Adipocyte (in vitro differentiated cells): ENCODE results near the gene GBP4.
"Not testable (repeated sequence)": the region's sequence is repeated elsewhere in the genome, so short reads cannot be mapped to it uniquely, and the experiment has no call there.

Source experiments
- DNase-seq: peaks from one replicate; pipeline ENCODE4 v3.0.0-alpha.2; 2015; ENCODE audit warnings: low read depth
- H3K27me3 ChIP-seq: replicated peaks from 2 replicates; pipeline ENCODE4 v1.7.0; 2013; ENCODE audit warnings: mild to moderate bottlenecking, low read length, moderate library complexity; ENCODE audit not compliant: control insufficient read depth, insufficient read depth
- H3K36me3 ChIP-seq: 2 replicates; pipeline ENCODE4 v1.7.0; 2013; ENCODE audit warnings: low read length, mild to moderate bottlenecking, moderate library complexity; ENCODE audit not compliant: control insufficient read depth, insufficient read depth, severe bottlenecking
- H3K4me1 ChIP-seq: 2 replicates; pipeline ENCODE4 v1.7.0; 2013; ENCODE audit warnings: mild to moderate bottlenecking, low read length, moderate library complexity; ENCODE audit not compliant: control insufficient read depth, insufficient read depth
- H3K4me3 ChIP-seq: 2 replicates; pipeline ENCODE4 v1.7.0; 2013; ENCODE audit warnings: mild to moderate bottlenecking, low read length, moderate library complexity
- H3K9ac ChIP-seq: 2 replicates; pipeline ENCODE4 v1.7.0; 2013; ENCODE audit warnings: mild to moderate bottlenecking, low read length, moderate library complexity
- H3K9me3 ChIP-seq: 2 replicates; pipeline ENCODE4 v1.7.0; 2013; ENCODE audit warnings: mild to moderate bottlenecking, low read length, moderate library complexity; ENCODE audit not compliant: control insufficient read depth

Gene GBP4, protein sequence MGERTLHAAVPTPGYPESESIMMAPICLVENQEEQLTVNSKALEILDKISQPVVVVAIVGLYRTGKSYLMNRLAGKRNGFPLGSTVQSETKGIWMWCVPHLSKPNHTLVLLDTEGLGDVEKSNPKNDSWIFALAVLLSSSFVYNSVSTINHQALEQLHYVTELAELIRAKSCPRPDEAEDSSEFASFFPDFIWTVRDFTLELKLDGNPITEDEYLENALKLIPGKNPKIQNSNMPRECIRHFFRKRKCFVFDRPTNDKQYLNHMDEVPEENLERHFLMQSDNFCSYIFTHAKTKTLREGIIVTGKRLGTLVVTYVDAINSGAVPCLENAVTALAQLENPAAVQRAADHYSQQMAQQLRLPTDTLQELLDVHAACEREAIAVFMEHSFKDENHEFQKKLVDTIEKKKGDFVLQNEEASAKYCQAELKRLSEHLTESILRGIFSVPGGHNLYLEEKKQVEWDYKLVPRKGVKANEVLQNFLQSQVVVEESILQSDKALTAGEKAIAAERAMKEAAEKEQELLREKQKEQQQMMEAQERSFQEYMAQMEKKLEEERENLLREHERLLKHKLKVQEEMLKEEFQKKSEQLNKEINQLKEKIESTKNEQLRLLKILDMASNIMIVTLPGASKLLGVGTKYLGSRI

GRCh38 chr1:89198491-89199072, at the start of gene GBP4:
Gene GBP4, minus strand, starts transcription at chr1:89198942. Its CDS starts 108 bp downstream, at chr1:89198834.
- Histone ChIP-seq H3K4me1 (peaks cover 3% of the 10 kb centered on the region), H3K9me3 (no peaks in the 10 kb centered on the region), H3K4me3 (peak within 1 kb of the TSS; percentile 79), H3K27me3 (no peaks in the 10 kb centered on the region), H3K36me3 (no peaks in the 10 kb centered on the region), H3K9ac (no peak within 1 kb of the TSS)
- DNase-seq, result peak; percentile 57

- no peaks in the 10 kb centered on the region for H3K27me3 ChIP-seq
- H3K9me3 ChIP-seq, result peaks cover 4% of the 10 kb centered on the region
- no peaks in the 10 kb centered on the region for H3K36me3 ChIP-seq
- H3K9ac ChIP-seq, result no peak overlapping the region
- no peak overlapping the region for H3K4me3 ChIP-seq
- no peak for DNase-seq
- H3K4me1 ChIP-seq, result no peaks in the 10 kb centered on the region
Observed at GRCh38 chr1:89243046-89243445, 44.3 kb upstream of the GBP4 start.

- H3K4me3 ChIP-seq, result no peak overlapping the region
- DNase-seq, result no peak
- H3K9me3 ChIP-seq, result peaks cover 3% of the 10 kb centered on the region
- H3K4me1 ChIP-seq, result no peaks in the 10 kb centered on the region
- no peak overlapping the region for H3K9ac ChIP-seq
- no peaks in the 10 kb centered on the region for H3K27me3 ChIP-seq
- no peaks in the 10 kb centered on the region for H3K36me3 ChIP-seq
Observed at GRCh38 chr1:89221341-89221740, 22.6 kb upstream of the GBP4 start.

DNA sequence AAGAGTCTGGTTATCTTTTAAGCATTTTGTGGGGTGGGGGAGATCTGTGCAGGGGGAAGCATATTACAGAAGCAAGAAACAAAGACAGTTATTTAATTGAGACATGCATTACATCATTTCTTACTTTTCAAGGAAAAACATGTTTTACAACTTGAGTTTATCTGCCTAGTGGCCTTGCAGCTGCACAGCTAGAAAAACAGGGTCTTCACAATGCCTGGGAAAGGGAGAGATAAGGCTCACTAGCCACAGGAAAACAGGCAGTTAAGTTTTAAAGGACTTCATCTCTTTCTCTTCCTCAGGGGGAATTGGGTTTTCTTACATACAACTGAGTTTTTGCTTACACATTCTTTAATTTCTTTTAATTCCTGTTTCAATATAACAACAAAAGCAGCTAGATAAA, 21.1 kb upstream of the GBP4 start:
- H3K4me3 ChIP-seq, H3K36me3 ChIP-seq, H3K9ac ChIP-seq, H3K4me1 ChIP-seq, H3K9me3 ChIP-seq, DNase-seq, H3K27me3 ChIP-seq: not testable (repeated sequence)

- H3K9ac ChIP-seq, H3K9me3 ChIP-seq, H3K4me3 ChIP-seq, H3K27me3 ChIP-seq, DNase-seq, H3K36me3 ChIP-seq, H3K4me1 ChIP-seq: not testable (repeated sequence)
Observed at GRCh38 chr1:89218941-89219340, 20.2 kb upstream of the GBP4 start.

DNA sequence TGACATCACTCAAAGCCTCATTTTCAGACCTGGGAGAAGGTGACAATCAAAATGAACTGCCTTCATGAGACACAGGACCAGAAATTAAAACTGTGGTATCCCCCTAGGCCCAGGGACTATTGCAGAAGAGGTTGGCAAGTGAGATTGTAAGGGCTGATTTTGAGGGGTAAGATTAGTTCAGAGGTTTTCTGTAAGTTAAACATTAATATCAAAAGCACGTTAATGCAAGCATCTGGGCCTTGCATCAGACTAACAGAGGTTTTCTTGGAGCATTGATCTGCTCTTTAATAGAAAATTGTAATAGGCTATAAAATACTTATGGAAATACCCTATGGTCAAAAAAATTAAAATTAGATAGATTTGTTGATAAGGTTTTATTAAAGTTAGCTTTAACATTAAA, 14.6 kb upstream of the GBP4 start:
- peaks cover 16% of the 10 kb centered on the region for H3K9me3 ChIP-seq
- H3K36me3 ChIP-seq, result no peaks in the 10 kb centered on the region
- no peak for DNase-seq
- no peak overlapping the region for H3K9ac ChIP-seq
- no peaks in the 10 kb centered on the region for H3K4me1 ChIP-seq
- no peaks in the 10 kb centered on the region for H3K27me3 ChIP-seq
- H3K4me3 ChIP-seq, result no peak overlapping the region

- Histone ChIP-seq H3K4me1 (no peaks in the 10 kb centered on the region), H3K9ac (no peak overlapping the region), H3K36me3 (no peaks in the 10 kb centered on the region), H3K27me3 (no peaks in the 10 kb centered on the region), H3K9me3 (peaks cover 13% of the 10 kb centered on the region), H3K4me3 (no peak overlapping the region)
- no peak for DNase-seq
Observed at GRCh38 chr1:89211035-89211634, 12.4 kb upstream of the GBP4 start.

- H3K9me3 ChIP-seq, result peaks cover 11% of the 10 kb centered on the region
- no peaks in the 10 kb centered on the region for H3K27me3 ChIP-seq
- no peak overlapping the region for H3K9ac ChIP-seq
- DNase-seq, result no peak
- no peaks in the 10 kb centered on the region for H3K4me1 ChIP-seq
- no peak overlapping the region for H3K4me3 ChIP-seq
- H3K36me3 ChIP-seq, result no peaks in the 10 kb centered on the region
Observed at GRCh38 chr1:89206373-89206772, 7.6 kb upstream of the GBP4 start.

- Histone ChIP-seq H3K4me3 (no peak overlapping the region), H3K9ac (no peak overlapping the region), H3K36me3 (no peaks in the 10 kb centered on the region), H3K9me3 (peaks cover 5% of the 10 kb centered on the region), H3K4me1 (peaks cover 3% of the 10 kb centered on the region), H3K27me3 (no peaks in the 10 kb centered on the region)
- DNase-seq, result peak; percentile 35
Observed at GRCh38 chr1:89203166-89203565, 4.4 kb upstream of the GBP4 start.

DNA sequence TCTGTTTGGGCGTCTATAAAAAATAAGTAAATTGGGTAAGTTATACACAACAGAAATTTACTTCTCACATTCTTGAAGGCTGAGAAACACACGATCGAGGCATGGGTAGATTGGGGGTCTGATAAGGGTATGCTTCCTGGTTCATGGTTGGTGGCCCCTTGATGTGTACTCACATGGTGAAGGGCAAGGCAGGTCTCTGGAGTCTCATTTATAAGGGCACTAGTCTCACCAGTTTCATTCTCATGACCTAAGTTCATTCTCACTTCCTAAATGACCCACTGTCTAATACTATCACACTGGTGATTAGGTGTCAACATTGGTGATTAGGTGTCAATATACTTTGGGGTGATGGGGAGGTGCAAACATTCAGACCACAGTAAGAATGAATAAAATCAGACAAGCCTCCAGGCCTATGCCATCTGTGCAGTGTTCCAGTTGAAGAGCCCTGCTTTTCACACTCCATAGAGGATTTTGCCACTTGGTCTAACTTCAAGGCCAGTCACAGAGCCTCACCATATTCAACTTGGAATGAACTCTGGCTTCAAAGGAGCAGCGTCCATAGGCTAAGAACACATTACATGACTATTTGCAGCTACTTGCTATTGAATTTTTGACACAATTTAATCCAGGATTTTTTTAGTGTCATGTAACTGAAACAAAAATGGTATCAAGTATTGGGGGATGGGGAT, 2.5 kb upstream of the GBP4 start:
- Histone ChIP-seq H3K36me3 (no peaks in the 10 kb centered on the region), H3K27me3 (no peaks in the 10 kb centered on the region), H3K9ac (no peak overlapping the region), H3K9me3 (peaks cover 5% of the 10 kb centered on the region), H3K4me3 (no peak overlapping the region), H3K4me1 (peaks cover 3% of the 10 kb centered on the region)
- DNase-seq, result no peak

DNA sequence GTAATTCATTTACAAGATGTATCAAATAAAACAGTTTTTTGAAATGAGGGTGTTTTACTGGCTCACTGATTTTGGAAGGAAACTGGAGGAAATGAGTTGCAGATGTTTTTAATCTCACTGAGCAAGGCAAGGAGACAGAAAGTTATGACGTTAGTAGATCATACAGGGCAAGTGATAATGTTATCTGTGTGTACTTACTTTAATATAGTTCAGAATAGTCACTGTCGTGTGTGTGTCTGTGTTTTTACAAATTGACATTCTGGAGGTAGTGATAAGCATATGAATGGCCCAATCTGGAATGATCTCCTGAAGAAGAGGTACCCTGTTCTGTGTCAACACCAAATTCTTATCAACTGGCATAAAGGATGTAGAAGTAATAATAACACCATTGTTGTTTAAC, 1.9 kb upstream of the GBP4 start:
- H3K4me1 ChIP-seq, result peaks cover 3% of the 10 kb centered on the region
- H3K9ac ChIP-seq, result no peak overlapping the region
- H3K36me3 ChIP-seq, result no peaks in the 10 kb centered on the region
- H3K4me3 ChIP-seq, result no peak overlapping the region
- DNase-seq, result peak; percentile 62
- no peaks in the 10 kb centered on the region for H3K27me3 ChIP-seq
- peaks cover 5% of the 10 kb centered on the region for H3K9me3 ChIP-seq
